OCI-LY3 (cell line): ENCODE measurements around the gene PCDHGA6.

ENCODE experiments used
- CTCF ChIP-seq: fragments of 200-600, 300-600 bp; sonication (generic); IDR thresholded peaks from 2 replicates; pipeline ENCODE4 v1.5.1; 2014; ENCODE audit warnings: antibody characterized with exemption, low read length, low read depth
- EZH2phosphoT487 ChIP-seq: fragments of 200-600 bp; shearing (Covaris generic); IDR thresholded peaks from 2 replicates; pipeline ENCODE4 v1.6.1; 2018; ENCODE audit warnings: antibody characterized with exemption, mixed run types, low read depth

- TF ChIP-seq CTCF (no peak), EZH2phosphoT487 (no peak)
Observed at GRCh38 chr5:141330299-141331080, 43.2 kb upstream of the PCDHGA6 start, which contains the start of gene PCDHGA1.
